Testis (tissue), 3 donors: ENCODE results near the gene TRRAP. TPM values are rescaled to one million over a fixed set of nuclear protein-coding genes. Genes with fewer than 3 reads are reported as not detected.

Experiments used
- DNase-seq: peaks from one replicate; pipeline ENCODE4 v3.0.0-alpha.2; 2019
- H3K27ac ChIP-seq, 2 donors: fragments of 200-600 bp; sonication (generic); one replicate each; pipeline ENCODE4 v1.5.1; 2019
- H3K27me3 ChIP-seq: fragments of 200-600 bp; sonication (generic); one replicate; pipeline ENCODE4 v1.5.1; 2019
- H3K36me3 ChIP-seq: fragments of 200-600 bp; sonication (generic); one replicate; pipeline ENCODE4 v1.5.1; 2017; ENCODE audit warnings: low read depth; ENCODE audit errors: missing control alignments
- H3K4me1 ChIP-seq: fragments of 200-600 bp; sonication (generic); one replicate; pipeline ENCODE4 v1.5.1; 2019
- H3K4me3 ChIP-seq, 2 donors: fragments of 200-600 bp; sonication (generic); one replicate each; pipeline ENCODE4 v1.5.1; 2017 to 2019
- H3K9me3 ChIP-seq: fragments of 200-600 bp; sonication (generic); one replicate; pipeline ENCODE4 v1.5.1; 2017
- POLR2A ChIP-seq: fragments of 450-650 bp; IDR thresholded peaks from one replicate; pipeline ENCODE4 v1.6.1; 2017; ENCODE audit warnings: antibody characterized with exemption, mild to moderate bottlenecking, moderate library complexity
- WGBS, 2 donors: methylation state at CpG; one replicate each; pipeline ENCODE4 v1.1.5; 2018; 5-methylcytosine and 5-hydroxymethylcytosine counted together
- intact Hi-C: fragments of 100-400 bp; cut with DNase I; formaldehyde crosslinking; loops from one replicate; pipeline ENCODE4 v1.15.1; 2023; ENCODE audit warnings: low total_unique reads
- polyA plus RNA-seq: library from polyadenylated mRNA; stranded (reverse); fragments of 350-450 nt; fragmentation: Illumina TruSeq; extraction: RNeasy Lipid Tissue Mini Kit (QIAGEN cat#74804); gene quantifications from one replicate; pipeline ENCODE4 v1.2.3, GENCODE V29; 2014; ENCODE audit warnings: low read depth, low replicate concordance; ENCODE audit not compliant: insufficient read depth
- total RNA-seq, 2 donors: library from RNA; depleted of rRNA; stranded (reverse); fragments of >200 nt; gene quantifications; one replicate each; pipeline ENCODE4 v1.2.3, GENCODE V29; 2016
- TF ChIP-seq, protein P1 (sequence below), 3 experiments: fragments of 450-650 bp in 2 of 3; fragments of 200-600 bp in 1 of 3; sonication (generic) in 1 of 3; IDR thresholded peaks; one replicate each; pipeline ENCODE4 v1.5.1; 2016 to 2019; ENCODE audit warnings: antibody characterized with exemption in 3 of 3, mild to moderate bottlenecking in 2 of 3, moderate library complexity in 1 of 3

TRRAP gene
- total and polyA plus RNA-seq, 3 donors from 2014 or later = 45.6 to 120 (median 119) TPM

DNA sequence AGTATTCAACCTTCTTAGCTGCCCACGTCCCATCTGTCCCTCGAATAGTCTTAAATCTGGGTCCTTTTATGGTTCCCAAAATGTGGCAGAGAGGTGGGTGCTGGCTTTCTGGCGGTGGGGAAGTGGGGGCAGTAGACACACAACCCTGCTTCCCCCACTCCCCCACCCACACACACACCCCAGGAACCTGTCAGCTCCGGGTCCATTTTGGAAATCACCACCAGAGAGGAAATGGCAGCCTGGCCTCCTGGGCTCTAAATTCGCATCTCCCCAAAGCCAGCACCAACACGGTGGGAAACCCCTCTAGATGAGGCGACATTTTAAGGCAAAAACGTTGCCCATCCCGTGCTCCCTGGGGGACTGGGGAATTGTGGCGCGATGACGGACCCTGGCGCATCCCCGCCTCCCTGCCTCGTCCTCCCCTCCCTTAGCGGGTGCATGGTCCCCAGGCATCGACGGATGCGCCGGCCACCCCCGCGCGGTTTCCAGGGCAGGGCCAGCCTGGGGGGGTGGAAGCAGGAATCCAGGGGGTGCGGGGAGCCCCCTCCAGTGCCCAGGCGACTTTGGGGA is 9.2 kb upstream of the TRRAP start:
- TF ChIP-seq, protein P1, sequence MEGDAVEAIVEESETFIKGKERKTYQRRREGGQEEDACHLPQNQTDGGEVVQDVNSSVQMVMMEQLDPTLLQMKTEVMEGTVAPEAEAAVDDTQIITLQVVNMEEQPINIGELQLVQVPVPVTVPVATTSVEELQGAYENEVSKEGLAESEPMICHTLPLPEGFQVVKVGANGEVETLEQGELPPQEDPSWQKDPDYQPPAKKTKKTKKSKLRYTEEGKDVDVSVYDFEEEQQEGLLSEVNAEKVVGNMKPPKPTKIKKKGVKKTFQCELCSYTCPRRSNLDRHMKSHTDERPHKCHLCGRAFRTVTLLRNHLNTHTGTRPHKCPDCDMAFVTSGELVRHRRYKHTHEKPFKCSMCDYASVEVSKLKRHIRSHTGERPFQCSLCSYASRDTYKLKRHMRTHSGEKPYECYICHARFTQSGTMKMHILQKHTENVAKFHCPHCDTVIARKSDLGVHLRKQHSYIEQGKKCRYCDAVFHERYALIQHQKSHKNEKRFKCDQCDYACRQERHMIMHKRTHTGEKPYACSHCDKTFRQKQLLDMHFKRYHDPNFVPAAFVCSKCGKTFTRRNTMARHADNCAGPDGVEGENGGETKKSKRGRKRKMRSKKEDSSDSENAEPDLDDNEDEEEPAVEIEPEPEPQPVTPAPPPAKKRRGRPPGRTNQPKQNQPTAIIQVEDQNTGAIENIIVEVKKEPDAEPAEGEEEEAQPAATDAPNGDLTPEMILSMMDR (IDR thresholded peaks at IDR 0.05) = no peak
- no peak for TF ChIP-seq POLR2A
- H3K4me1 ChIP-seq = peaks cover 13% of the 10 kb centered on the region
- H3K27me3 ChIP-seq = no peaks in the 10 kb centered on the region
- H3K36me3 ChIP-seq = no peaks in the 10 kb centered on the region
- peak overlapping the region; percentile 49 to 64 for H3K4me3 ChIP-seq
- DNase-seq = no peak
- WGBS, 2 donors = 8 to 25% methylated on average over 4 to 25 of the region's 25 CpGs
- no peak overlapping the region for H3K27ac ChIP-seq
- intact Hi-C loops = no loop called here
- no peaks in the 10 kb centered on the region for H3K9me3 ChIP-seq

DNA sequence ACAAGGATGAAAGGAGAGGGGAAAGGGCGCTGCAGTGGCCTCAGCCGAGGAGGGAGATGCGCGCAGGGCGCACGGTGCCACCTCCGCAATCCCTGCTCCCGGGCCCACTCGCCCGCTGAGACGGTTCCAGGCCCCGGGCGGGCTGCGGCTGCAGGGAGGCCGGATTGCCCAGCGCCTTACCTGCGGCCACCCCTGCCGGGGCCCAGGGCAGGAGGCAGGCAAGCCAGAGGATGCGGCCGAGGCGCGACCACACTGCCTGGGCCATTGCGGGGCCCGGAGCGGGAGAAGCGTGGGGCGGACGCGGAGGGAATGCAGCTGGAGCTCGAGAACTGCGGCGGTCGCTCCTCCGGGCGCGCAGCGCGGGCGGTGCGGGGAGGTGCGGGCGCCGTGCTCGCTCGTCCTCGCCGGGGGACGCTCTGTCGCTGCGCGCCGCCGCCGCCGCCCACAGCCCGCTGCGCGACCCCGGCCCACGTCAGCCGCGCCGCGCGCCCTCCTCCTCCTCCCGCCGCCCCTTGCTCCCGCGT is 8.7 kb upstream of the TRRAP start, which contains the start of gene TMEM130:
Gene TMEM130, minus strand, starts transcription at position 418 of the 524 bp plus-strand sequence. Its CDS starts 153 bp downstream, at position 265.
- DNase-seq = no peak
- Histone ChIP-seq H3K4me3 (peak within 1 kb of the TSS; percentile 49 to 64), H3K9me3 (no peaks in the 10 kb centered on the region), H3K27me3 (no peaks in the 10 kb centered on the region), H3K4me1 (peaks cover 13% of the 10 kb centered on the region), H3K27ac (peak within 1 kb of the TSS in 1 of 2 donors; percentile 19), H3K36me3 (no peaks in the 10 kb centered on the region)
- intact Hi-C loops = no loop called here
- TF ChIP-seq, protein P1 (IDR thresholded peaks at IDR 0.05) = no peak
- no peak for TF ChIP-seq POLR2A
- WGBS, 2 donors = 1 to 5% methylated on average over 12 to 36 of the region's 69 CpGs

DNA sequence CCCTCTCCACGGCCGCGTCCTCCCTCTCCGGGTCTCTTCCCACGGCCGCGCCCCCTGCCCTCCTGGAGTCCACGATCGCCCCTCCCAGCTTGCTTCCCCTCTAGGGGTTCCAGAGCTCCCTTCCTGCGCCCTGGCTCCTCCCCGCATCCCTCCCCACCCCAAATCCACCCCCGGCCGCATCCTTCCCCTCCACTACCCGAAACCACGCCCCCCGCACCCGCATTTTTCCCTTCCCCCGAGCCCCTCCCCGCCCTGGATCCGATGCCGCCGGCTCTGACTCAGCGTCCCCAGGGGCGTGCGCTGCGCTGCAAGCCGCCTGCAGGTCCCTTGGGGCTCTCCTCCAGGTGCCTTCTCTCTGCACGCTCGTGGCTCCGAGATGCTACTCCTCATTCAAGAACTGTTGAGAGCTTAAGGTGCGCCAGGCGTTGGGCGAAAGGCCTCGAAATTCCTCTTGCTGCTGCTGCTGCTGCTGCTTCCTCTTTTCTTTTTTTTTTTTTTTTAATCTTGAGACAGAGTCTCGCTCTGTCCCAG is 8.1 kb upstream of the TRRAP start:
- intact Hi-C loops = no loop called here

DNA sequence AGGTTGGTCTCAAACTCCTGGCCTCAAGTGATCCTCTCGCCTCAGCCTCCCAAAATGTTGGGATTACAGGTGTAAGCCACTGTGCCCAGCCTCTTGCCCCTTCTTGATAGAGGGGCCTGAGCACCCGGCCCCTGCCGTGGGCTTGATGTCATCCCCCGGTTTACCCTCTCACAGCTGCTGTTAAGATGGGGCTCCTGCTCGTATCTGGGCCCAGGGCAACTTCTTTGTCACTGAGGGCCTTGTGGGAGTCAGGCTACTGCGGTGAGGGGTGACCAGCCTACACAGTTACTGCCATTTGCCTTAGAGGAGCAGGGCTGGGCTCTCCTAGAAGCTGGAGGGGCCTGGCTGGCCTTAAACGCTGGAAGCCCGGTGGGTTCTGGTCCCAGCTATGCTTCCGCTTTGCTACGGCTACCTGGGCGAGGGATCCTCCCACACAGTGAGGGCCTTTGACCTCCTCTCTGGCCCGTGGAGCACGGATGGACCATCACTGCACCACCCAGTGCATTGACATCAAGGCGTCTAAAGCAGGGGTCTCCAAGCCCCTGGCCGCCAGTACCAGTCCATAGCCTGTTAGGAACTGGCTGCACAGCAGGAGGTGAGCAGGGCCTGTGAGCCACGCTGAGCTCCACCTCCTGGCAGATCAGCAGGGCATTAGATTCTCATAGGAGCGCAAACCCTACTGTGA is 7.4 kb upstream of the TRRAP start:
- no peak for TF ChIP-seq POLR2A
- TF ChIP-seq, protein P1 (IDR thresholded peaks at IDR 0.05) = no peak
- Histone ChIP-seq H3K27ac (peak overlapping the region in 1 of 2 donors; percentile 19), H3K4me3 (no peak overlapping the region), H3K27me3 (no peaks in the 10 kb centered on the region), H3K36me3 (no peaks in the 10 kb centered on the region), H3K4me1 (peaks cover 13% of the 10 kb centered on the region), H3K9me3 (no peaks in the 10 kb centered on the region)
- intact Hi-C loops = no loop called here
- WGBS, 2 donors = 62% methylated on average over 7 to 17 of the region's 17 CpGs
- peak; percentile 32 for DNase-seq

More for the DNA sequence above, 8.1 kb upstream of the TRRAP start:
- H3K36me3 ChIP-seq = no peaks in the 10 kb centered on the region
- H3K4me1 ChIP-seq = peaks cover 13% of the 10 kb centered on the region
- peak; percentile 54 for DNase-seq
- no peak overlapping the region for H3K27ac ChIP-seq
- H3K9me3 ChIP-seq = no peaks in the 10 kb centered on the region
- 1% methylated on average over 29 to 35 of the region's 35 CpGs for WGBS, 2 donors
- TF ChIP-seq, protein P1 (IDR thresholded peaks at IDR 0.05) = no peak
- no peak for TF ChIP-seq POLR2A
- H3K4me3 ChIP-seq = peak overlapping the region; percentile 49 to 64
- H3K27me3 ChIP-seq = no peaks in the 10 kb centered on the region
